GM18951 (cell line): ENCODE measurements around the gene SLC25A1.

Source experiments
- POLR2A ChIP-seq: IDR thresholded peaks from 4 replicates; pipeline ENCODE4 v1.6.1; 2011; ENCODE audit warnings: mild to moderate bottlenecking; ENCODE audit not compliant: insufficient read length, insufficient read depth; ENCODE audit errors: extremely low read depth
- in situ Hi-C: fragments of 300-500 bp; cut with MboI; formaldehyde crosslinking; loops from one replicate; pipeline ENCODE4 v1.12.0; 2022; ENCODE audit warnings: low sequenced_read_pairs, mixed read lengths, inconsistent platforms; ENCODE audit not compliant: unreplicated experiment

The SLC25A1 gene

GRCh38 chr22:19128946-19129727 lies 49.4 kb downstream of the SLC25A1 start:
- TF ChIP-seq POLR2A: no peak
- in situ Hi-C loops: no loop called here

- in situ Hi-C loops: no loop called here
- TF ChIP-seq POLR2A: no peak
Observed at GRCh38 chr22:19128009-19128401, 50.5 kb downstream of the SLC25A1 start.

GRCh38 chr22:19127329-19128008 lies 51.1 kb downstream of the SLC25A1 start:
- no peak for TF ChIP-seq POLR2A
- in situ Hi-C loops: no loop called here

DNA sequence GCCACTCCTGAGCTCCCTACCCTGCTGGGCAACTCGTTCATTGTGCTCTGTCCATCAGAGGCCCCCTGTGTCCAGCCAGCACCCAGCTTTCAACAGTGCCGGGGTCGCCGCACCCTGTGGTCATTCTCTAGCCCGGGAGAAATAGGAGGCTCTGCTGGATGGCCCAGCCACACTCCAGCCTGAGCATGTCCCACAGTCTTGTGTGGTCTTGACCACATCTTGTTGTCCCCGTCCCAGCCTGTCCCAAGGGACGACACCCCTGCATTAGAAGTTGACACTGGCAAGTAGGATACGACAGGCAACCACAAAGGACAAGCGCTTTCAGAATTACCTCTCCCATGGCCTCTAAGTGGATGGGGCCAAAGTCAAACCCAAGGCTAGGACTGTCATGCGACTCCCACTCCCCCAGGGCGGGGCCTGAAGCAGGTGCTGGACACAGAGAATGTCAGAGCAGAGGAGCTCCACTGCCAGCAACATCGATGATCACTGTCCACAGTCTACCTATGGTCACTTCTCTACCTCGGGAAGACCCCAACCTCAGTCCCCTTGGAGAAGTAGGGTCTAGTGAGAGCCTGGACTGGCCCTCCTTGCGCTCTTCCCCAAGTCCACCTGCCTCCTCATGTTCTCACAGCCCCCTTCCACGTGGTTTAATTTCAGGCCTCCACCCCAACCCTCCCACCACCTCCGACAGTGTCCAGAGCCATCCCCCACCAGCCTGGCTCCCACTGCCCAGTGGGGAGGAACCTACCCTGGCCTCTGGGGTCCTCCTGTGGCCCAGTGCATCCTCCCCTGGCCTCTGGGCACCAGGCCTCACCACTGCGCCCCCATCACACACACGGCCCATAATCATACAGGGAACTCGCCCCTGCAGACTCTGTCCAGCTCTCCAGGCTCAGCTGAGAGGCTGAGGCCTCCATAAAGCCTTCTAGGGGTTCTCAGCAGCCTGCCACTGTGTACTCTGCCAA lies 51.9 kb downstream of the SLC25A1 start:
- TF ChIP-seq POLR2A: no peak
- in situ Hi-C loops: no loop called here
